HG03520 (cell line): ENCODE data around the gene ZNF556.
"Not testable (repeated sequence)": the region's sequence is repeated elsewhere in the genome, so short reads cannot be mapped to it uniquely, and the experiment has no call there.

Source experiments
- ATAC-seq: cut with Tn5 transposase; IDR thresholded peaks from one replicate; pipeline ENCODE4 v1.9.1; 2021; ENCODE audit warnings: mild to moderate bottlenecking, moderate library complexity; ENCODE audit not compliant: unreplicated experiment

Gene ZNF556

GRCh38 chr19:2903326-2903725 lies 36.2 kb downstream of the ZNF556 start:
- ATAC-seq = not testable (repeated sequence)

GRCh38 chr19:2905918-2906519 lies 38.9 kb downstream of the ZNF556 start:
- ATAC-seq = no peak

- ATAC-seq = no peak
Observed at GRCh38 chr19:2906631-2907195, 39.6 kb downstream of the ZNF556 start.

GRCh38 chr19:2912306-2912705 lies 45.2 kb downstream of the ZNF556 start:
- no peak for ATAC-seq

- ATAC-seq = no peak
Observed at GRCh38 chr19:2917275-2918184, 50.4 kb downstream of the ZNF556 start.

- no peak for ATAC-seq
Observed at GRCh38 chr19:2922987-2923386, 55.9 kb downstream of the ZNF556 start.

- no peak for ATAC-seq
Observed at GRCh38 chr19:2923510-2923909, 56.4 kb downstream of the ZNF556 start.

GRCh38 chr19:2926341-2927031 lies 59.4 kb downstream of the ZNF556 start:
- no peak for ATAC-seq

- no peak for ATAC-seq
Observed at GRCh38 chr19:2927032-2927430, 59.9 kb downstream of the ZNF556 start.
